PC-3 (cell line): Measurements from ENCODE around the gene GPR89A.

Experiments
- CTCF ChIP-seq: fragments of 300-600 bp; sonication (generic); conservative IDR thresholded peaks from 2 replicates; pipeline ENCODE4 v1.5.1; 2017; ENCODE audit warnings: antibody characterized with exemption, low read depth, mild to moderate bottlenecking, low read length
- EZH2phosphoT487 ChIP-seq: fragments of 300-600 bp; sonication (generic); IDR thresholded peaks from 2 replicates; pipeline ENCODE4 v1.6.1; 2018; ENCODE audit warnings: mild to moderate bottlenecking, antibody characterized with exemption, low read length, borderline replicate concordance

GRCh38 chr1:145710291-145711027 is 102.7 kb downstream of the GPR89A start:
- TF ChIP-seq EZH2phosphoT487 = no peak
- TF ChIP-seq CTCF = no peak
